ENCODE results near the gene LRRC4C. TPM values are rescaled to one million over a fixed set of nuclear protein-coding genes. Genes with fewer than 3 reads are reported as not detected.

Gene LRRC4C
- total and polyA plus RNA-seq, 12 donors = 0.15 to 0.93 (median 0.40) TPM

- intact Hi-C loops (cut with DNase I) = no loop called here
- TF ChIP-seq, protein P1, sequence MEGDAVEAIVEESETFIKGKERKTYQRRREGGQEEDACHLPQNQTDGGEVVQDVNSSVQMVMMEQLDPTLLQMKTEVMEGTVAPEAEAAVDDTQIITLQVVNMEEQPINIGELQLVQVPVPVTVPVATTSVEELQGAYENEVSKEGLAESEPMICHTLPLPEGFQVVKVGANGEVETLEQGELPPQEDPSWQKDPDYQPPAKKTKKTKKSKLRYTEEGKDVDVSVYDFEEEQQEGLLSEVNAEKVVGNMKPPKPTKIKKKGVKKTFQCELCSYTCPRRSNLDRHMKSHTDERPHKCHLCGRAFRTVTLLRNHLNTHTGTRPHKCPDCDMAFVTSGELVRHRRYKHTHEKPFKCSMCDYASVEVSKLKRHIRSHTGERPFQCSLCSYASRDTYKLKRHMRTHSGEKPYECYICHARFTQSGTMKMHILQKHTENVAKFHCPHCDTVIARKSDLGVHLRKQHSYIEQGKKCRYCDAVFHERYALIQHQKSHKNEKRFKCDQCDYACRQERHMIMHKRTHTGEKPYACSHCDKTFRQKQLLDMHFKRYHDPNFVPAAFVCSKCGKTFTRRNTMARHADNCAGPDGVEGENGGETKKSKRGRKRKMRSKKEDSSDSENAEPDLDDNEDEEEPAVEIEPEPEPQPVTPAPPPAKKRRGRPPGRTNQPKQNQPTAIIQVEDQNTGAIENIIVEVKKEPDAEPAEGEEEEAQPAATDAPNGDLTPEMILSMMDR (IDR thresholded peaks at IDR 0.05) = no peak
These were observed 66.9 kb downstream of the LRRC4C start for GRCh38 chr11:41392596-41392995.

DNA sequence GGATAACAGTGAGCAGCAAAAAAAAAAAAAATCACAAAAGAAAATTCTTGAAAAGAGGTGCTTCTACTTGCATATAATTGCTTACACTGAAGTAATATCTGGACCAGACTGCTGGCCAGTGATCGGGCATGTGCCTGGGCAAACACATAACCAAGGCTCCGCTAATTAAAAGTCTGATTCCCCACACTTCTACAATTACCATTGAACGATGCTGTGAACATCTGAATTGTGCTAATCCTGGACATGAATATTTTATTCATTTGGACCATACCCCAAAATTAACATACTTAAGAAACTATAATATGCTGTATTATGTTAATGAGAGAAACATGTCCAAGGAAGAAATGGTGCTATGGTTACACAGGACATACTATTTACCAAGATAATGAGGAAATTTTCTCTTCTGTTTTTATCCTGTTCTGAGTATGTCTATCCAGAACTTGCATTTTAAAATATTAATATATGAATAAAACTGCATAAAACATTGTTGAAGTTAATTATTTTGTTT is 69.8 kb downstream of the LRRC4C start:
- Histone ChIP-seq H3K27ac (no peak overlapping the region), H3K4me3 (no peak overlapping the region), H3K4me1 (peaks cover 0 to 7% (median 0%) of the 10 kb centered on the region in 9 donors), H3K27me3 (no peaks in the 10 kb centered on the region), H3K9me3 (no peaks in the 10 kb centered on the region), H3K36me3 (no peaks in the 10 kb centered on the region)
- 87 to 89% methylated on average over 3 of the region's 3 CpGs for WGBS, 2 donors
- DNase-seq (no peak), ATAC-seq (no peak)
- intact Hi-C loops (cut with DNase I) = loop anchor here in 1 of 10 donors (10.0 kb wide), 1 partner anchor 65 kb away; no protein-coding TSS in a partner anchor
- TF ChIP-seq, protein P1 (IDR thresholded peaks at IDR 0.05) = no peak

More at GRCh38 chr11:41392596-41392995, 66.9 kb downstream of the LRRC4C start:
- H3K27ac ChIP-seq = no peak overlapping the region
- peaks cover 0 to 7% (median 0%) of the 10 kb centered on the region in 9 donors for H3K4me1 ChIP-seq
- no peak overlapping the region for H3K4me3 ChIP-seq
- no peaks in the 10 kb centered on the region for H3K9me3 ChIP-seq
- no peaks in the 10 kb centered on the region for H3K36me3 ChIP-seq
- DNase-seq (no peak), ATAC-seq (no peak)
- H3K27me3 ChIP-seq = no peaks in the 10 kb centered on the region

DNA sequence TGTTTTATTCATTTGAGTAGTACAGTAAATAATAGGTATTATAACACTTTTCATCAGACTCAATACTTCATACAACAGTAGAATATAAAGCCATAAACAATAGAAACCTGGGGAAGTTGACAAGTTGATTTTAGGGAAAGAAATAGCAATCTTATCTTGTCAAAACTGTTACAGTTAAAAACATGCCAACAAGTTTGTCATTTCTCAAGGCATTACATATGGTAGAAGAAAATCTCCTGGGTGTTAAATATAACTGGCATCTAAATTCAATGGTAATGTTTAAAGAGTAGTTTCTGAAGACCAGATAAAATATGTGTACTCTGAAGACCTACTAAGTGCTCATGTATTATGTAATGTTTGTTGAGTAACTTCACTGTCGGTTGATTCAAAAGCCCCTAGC is 75.1 kb downstream of the LRRC4C start:
- TF ChIP-seq, protein P1 (IDR thresholded peaks at IDR 0.05) = no peak
- intact Hi-C loops (cut with DNase I) = loop anchor here in 1 of 10 donors (10.0 kb wide), 1 partner anchor 60 kb away; no protein-coding TSS in a partner anchor
- Histone ChIP-seq H3K36me3 (no peaks in the 10 kb centered on the region), H3K4me1 (no peaks in the 10 kb centered on the region), H3K27me3 (no peaks in the 10 kb centered on the region), H3K4me3 (no peak overlapping the region), H3K9me3 (no peaks in the 10 kb centered on the region), H3K27ac (no peak overlapping the region)
- no peak for DNase-seq
- no peak for ATAC-seq
- 92 to 97% methylated on average over 1 of the region's 1 CpG for WGBS, 2 donors

- ATAC-seq = no peak
- intact Hi-C loops (cut with DNase I) = loop anchor here in 1 of 10 donors (10.0 kb wide), 1 partner anchor 59 kb away; no protein-coding TSS in a partner anchor
- no peak overlapping the region for H3K4me3 ChIP-seq
These were observed 75.7 kb downstream of the LRRC4C start for GRCh38 chr11:41383768-41384167.

More at GRCh38 chr11:41383768-41384167, 75.7 kb downstream of the LRRC4C start:
- Histone ChIP-seq H3K27me3 (no peaks in the 10 kb centered on the region), H3K9me3 (no peaks in the 10 kb centered on the region), H3K27ac (no peak overlapping the region), H3K4me1 (no peaks in the 10 kb centered on the region), H3K36me3 (no peaks in the 10 kb centered on the region)
- WGBS, 2 donors = 86 to 90% methylated on average over 3 of the region's 3 CpGs
- TF ChIP-seq, protein P1 (IDR thresholded peaks at IDR 0.05) = no peak
- DNase-seq = no peak
